SJSA1 (cell line): ENCODE data around the gene CUL7. TPM values are rescaled to one million over a fixed set of nuclear protein-coding genes. Genes with fewer than 3 reads are reported as not detected.
"Not testable (repeated sequence)": the region's sequence is repeated elsewhere in the genome, so short reads cannot be mapped to it uniquely, and the experiment has no call there.

ENCODE experiments used
- DNase-seq, 2 experiments: peaks; one replicate each; pipeline ENCODE4 v3.0.0-alpha.2; 2015 to 2020; ENCODE audit warnings: low spot score in 2 of 2, low read depth in 1 of 2
- H3K27ac ChIP-seq: fragments of 250-450 bp; sonication (Bioruptor Pico); 2 replicates; pipeline ENCODE4 v1.5.1; 2020; ENCODE audit warnings: mild to moderate bottlenecking, moderate library complexity
- H3K27me3 ChIP-seq: fragments of 250-450 bp; sonication (Bioruptor Pico); replicated peaks from 2 replicates; pipeline ENCODE4 v1.5.1; 2020; ENCODE audit warnings: mild to moderate bottlenecking, moderate library complexity
- H3K36me3 ChIP-seq: fragments of 250-450 bp; sonication (Bioruptor Pico); 2 replicates; pipeline ENCODE4 v1.5.1; 2020; ENCODE audit warnings: mild to moderate bottlenecking
- H3K4me1 ChIP-seq: fragments of 250-450 bp; sonication (Bioruptor Pico); replicated peaks from 2 replicates; pipeline ENCODE4 v1.6.1; 2021; ENCODE audit warnings: mild to moderate bottlenecking
- H3K4me3 ChIP-seq: fragments of 250-450 bp; sonication (Bioruptor Pico); 2 replicates; pipeline ENCODE4 v1.5.1; 2020; ENCODE audit warnings: mild to moderate bottlenecking
- H3K9me3 ChIP-seq: fragments of 250-450 bp; sonication (Bioruptor Pico); replicated peaks from 2 replicates; pipeline ENCODE4 v1.5.1; 2020; ENCODE audit warnings: mild to moderate bottlenecking
- total RNA-seq: library from RNA; depleted of rRNA; stranded (reverse); fragments of >200 nt; shearing (Covaris generic); gene quantifications from 2 replicates; pipeline ENCODE4 v1.2.3, GENCODE V29; 2014

The CUL7 gene
- total RNA-seq, 1 experiment from 2014 or later = 18.8 TPM

DNA sequence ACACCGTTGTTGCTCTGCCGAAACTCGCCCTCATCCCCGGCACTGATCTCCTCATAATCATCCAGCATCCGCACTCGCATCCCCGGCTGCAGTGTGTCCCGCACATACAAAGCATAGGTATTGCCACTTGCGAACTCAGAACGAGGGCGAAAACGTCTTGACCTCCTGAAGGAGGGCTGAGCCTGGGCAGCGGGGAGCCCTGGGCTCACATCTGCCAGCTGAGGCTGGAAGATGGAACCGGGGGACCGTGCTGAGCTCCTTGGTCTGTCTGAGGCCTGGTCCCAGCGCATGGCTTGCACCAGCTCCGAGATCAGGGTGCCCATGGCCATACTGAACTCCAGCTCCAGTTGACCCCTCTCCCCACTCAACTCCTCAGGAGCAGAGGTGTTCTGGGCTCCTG lies 2.7 kb downstream of the CUL7 start:
- Histone ChIP-seq H3K4me1 (peaks cover 18% of the 10 kb centered on the region), H3K9me3 (no peaks in the 10 kb centered on the region), H3K36me3 (peaks cover 77% of the 10 kb centered on the region), H3K4me3 (no peak overlapping the region), H3K27me3 (no peaks in the 10 kb centered on the region), H3K27ac (no peak overlapping the region)
- no peak for DNase-seq

DNA sequence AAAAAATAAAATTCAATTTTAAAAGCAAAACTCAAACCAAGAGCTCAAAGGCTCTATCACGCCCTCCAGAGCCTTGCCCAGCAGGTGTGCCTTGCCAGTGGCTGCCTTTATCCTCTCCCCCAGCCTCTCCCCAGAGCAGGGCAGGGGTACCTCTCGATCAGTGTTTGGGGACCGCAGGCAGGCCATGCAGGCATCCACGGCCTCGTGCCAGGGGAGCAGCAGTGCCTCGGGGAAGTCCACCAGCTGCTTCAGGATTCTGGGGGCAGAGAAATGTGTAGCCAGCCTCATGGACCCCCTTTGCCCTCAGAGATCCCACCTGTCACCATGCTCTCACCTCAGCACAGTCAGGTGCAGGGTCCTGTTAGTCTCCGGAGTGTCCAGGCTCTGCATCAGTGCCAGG lies 5.7 kb downstream of the CUL7 start:
- DNase-seq = no peak
- H3K27me3 ChIP-seq = no peaks in the 10 kb centered on the region
- H3K36me3 ChIP-seq = peaks cover 86% of the 10 kb centered on the region
- H3K27ac ChIP-seq = no peak overlapping the region
- no peaks in the 10 kb centered on the region for H3K9me3 ChIP-seq
- H3K4me1 ChIP-seq = peaks cover 11% of the 10 kb centered on the region
- H3K4me3 ChIP-seq = no peak overlapping the region

DNA sequence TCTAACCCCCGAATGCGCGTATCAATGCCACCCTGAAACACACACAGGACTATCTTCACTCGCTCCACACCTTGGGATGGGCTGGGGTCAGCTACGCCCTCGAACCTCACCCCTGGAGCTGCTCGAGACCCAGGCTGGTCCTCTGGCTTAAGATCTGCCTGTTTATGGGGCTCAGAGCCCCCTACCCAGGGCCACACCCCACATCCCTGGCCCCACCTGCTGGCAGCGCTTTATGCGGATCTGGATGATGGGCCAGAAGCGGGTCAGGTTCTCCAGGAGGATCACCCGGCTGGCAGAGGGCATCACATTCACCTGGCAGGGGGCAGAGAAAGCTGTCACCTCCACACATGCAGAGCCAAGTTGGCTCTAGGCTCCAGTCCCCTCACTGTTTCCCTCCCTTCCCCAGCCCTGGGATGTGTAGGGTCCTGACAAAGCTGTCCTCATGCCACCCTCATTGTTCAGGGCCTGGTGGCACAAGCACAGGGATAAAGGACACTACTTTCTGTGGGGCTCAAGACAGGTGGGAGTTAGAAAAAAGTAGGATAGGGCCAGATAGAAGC lies 8.2 kb downstream of the CUL7 start:
- Histone ChIP-seq H3K27me3 (no peaks in the 10 kb centered on the region), H3K4me3 (no peak overlapping the region), H3K27ac (no peak overlapping the region), H3K9me3 (no peaks in the 10 kb centered on the region), H3K4me1 (no peaks in the 10 kb centered on the region), H3K36me3 (peaks cover 83% of the 10 kb centered on the region)
- no peak for DNase-seq

DNA sequence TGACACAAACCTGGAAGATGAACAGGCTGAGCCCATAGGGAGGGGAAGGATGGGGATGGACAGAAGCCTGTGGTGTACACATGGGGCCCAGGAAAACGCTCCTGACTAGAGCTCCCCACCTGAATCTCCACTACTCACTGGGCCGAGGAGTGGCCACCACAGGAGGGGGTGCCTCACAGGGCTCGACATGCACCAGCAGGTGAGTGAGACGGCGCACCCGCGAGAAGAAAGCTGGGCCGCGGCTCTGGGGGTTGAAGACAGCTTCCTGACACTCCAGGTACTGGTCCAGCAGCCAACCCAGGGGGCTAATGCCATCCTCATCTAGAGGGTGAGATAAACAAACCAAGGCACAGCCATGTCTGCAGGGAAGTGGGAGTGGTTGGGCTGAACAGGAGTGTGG lies 10.3 kb downstream of the CUL7 start:
- Histone ChIP-seq H3K9me3 (no peaks in the 10 kb centered on the region), H3K4me3 (no peak overlapping the region), H3K27ac (no peak overlapping the region), H3K27me3 (no peaks in the 10 kb centered on the region), H3K4me1 (no peaks in the 10 kb centered on the region), H3K36me3 (peaks cover 82% of the 10 kb centered on the region)
- no peak for DNase-seq

DNA sequence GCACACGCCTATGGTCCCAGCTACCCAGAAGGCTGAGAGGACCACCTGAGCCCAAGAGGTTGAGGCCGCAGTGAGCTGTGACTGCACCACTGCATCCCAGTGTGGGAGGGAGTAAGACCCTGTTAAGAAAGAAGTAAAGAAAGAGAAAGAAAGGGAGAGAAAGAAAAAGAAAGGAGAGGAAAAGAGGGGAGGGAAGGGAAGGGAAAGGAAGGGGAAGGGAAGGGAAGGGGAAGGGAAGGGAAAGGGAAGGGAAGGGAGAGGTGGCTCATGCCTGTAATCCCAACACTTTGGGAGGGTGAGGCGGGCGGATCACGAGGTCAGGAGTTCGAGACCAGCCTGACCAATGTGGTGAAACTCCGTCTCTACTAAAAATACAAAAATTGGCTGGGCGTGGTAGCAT lies 12.2 kb downstream of the CUL7 start:
- H3K36me3 ChIP-seq = peaks cover 82% of the 10 kb centered on the region

DNA sequence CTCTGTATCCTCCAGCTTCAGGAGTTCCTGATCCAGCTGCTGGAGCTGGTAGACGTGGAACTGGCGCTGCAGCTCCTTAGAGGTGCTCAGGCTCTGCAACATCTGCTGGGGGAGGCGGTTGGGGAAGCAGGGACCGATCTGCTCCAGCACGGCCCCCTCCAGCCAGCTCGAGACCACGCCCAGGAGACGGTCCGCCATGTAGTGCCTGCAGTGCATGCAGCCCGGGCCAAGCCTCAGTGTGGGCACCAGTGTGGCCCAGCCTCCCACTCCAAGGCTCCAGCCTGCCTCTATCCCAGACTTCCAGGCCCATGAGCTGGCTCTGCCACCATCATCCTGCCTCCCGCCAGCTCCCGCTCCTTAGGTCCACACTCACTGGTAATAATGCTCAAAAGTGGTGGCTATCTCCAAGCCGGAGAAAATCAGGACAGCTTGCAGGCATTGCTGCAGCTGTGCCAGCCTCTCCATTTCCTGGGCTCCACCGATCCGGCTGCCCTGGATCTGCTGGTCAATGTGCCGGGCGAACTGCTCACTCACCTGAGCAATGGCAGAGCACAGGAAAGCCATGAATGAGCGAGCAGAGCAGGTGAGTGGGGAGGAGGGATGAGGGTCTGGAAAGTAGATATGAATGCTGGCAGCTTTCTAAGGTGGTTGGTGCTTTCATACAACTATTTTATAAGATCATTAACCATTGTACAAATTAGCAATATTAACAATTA lies 13.0 kb downstream of the CUL7 start:
- Histone ChIP-seq H3K9me3 (no peaks in the 10 kb centered on the region), H3K4me3 (no peak overlapping the region), H3K36me3 (peaks cover 80% of the 10 kb centered on the region), H3K27me3 (no peaks in the 10 kb centered on the region), H3K4me1 (no peaks in the 10 kb centered on the region), H3K27ac (no peak overlapping the region)
- no peak for DNase-seq

More for the DNA sequence above, 12.2 kb downstream of the CUL7 start:
- H3K27me3 ChIP-seq, H3K27ac ChIP-seq, DNase-seq, H3K4me1 ChIP-seq, H3K9me3 ChIP-seq, H3K4me3 ChIP-seq: not testable (repeated sequence)

DNA sequence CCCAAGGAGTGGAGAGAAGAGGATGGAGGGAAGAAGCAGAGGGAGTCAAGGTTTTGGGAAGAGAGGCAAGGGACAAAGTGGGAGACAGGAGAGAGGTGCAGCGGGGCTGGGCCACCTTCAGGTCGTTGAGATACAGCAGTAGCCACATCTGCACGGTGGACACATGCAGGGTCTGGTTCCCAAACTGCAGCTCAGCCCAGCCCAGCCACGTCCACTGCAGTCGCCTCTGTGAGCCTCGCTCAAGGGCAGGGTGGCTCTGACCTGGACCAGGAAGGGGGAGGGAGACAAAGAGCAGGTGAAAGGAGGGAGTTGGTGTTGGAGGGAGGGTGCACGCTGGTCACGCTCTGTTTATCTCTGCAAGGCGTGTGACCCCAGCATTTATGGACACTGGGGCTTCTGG lies 14.9 kb downstream of the CUL7 start:
- no peak overlapping the region for H3K4me3 ChIP-seq
- H3K36me3 ChIP-seq = peaks cover 80% of the 10 kb centered on the region
- H3K4me1 ChIP-seq = no peaks in the 10 kb centered on the region
- no peaks in the 10 kb centered on the region for H3K9me3 ChIP-seq
- H3K27ac ChIP-seq = no peak overlapping the region
- no peaks in the 10 kb centered on the region for H3K27me3 ChIP-seq
- DNase-seq = no peak

DNA sequence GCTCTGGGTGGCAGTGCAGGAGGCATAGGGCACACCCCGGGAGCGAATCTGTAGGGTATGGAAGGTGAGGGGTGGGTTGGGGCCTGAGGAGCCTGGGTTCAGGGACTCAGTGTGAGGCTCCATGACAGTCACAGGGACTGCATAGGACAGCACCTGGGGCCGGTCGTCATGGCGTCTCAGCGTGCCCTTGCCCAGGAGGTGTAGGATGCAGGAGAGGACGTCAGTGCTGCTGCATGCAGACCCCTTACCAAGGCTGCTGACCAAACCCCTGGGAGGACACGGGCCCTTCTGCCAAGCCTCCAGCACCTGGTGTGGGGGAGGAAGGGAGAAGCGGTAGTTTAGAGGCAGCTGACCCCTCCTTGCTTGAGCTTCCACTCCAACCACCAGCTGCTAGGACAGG lies 15.9 kb downstream of the CUL7 start:
- H3K27me3 ChIP-seq = no peaks in the 10 kb centered on the region
- DNase-seq = no peak
- H3K4me3 ChIP-seq = no peak overlapping the region
- H3K4me1 ChIP-seq = no peaks in the 10 kb centered on the region
- H3K27ac ChIP-seq = no peak overlapping the region
- peaks cover 80% of the 10 kb centered on the region for H3K36me3 ChIP-seq
- H3K9me3 ChIP-seq = no peaks in the 10 kb centered on the region

DNA sequence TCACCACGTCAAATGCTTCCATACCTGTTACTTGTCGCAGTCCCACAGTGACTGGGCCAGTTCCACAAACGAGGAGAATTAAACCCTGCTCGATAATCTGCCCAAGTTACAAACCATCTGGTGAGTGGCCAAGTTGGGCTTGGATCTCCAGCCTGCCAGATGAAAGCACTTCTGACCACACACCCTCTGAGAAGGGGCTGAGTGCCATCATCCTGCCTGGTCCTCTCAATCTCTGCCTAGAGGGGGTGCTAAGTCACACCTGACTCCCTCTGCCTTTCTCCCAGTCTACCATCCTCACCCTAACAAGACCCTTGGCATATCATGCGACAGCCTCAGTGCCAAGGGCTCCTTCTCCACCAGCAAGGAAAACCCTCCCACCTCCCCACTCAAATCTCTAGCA lies 16.5 kb downstream of the CUL7 start:
- Histone ChIP-seq H3K4me3 (no peak overlapping the region), H3K27me3 (no peaks in the 10 kb centered on the region), H3K9me3 (no peaks in the 10 kb centered on the region), H3K27ac (no peak overlapping the region), H3K36me3 (peaks cover 80% of the 10 kb centered on the region), H3K4me1 (no peaks in the 10 kb centered on the region)
- DNase-seq = no peak

DNA sequence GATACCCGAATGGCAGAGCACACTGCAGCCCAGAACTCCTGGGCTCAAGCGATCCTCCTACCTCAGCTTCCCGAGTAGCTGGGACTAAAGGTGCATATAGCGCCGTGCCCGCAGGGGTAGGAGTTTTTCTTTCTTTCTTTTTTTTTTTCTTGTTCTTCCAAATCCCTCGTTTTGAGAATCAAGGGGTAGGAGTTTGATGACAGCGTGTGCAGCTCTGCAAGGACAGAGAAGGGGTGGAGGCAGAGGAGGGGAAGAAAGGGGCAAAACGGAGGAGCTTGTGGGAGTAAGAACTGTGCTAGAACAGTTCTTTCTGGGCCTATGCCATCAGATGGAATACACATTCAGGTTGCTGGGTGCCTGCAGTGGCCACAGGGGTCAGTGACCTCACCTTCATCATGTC lies 16.9 kb downstream of the CUL7 start:
- H3K36me3 ChIP-seq = peaks cover 83% of the 10 kb centered on the region
- no peaks in the 10 kb centered on the region for H3K4me1 ChIP-seq
- no peak for DNase-seq
- no peak overlapping the region for H3K27ac ChIP-seq
- no peaks in the 10 kb centered on the region for H3K9me3 ChIP-seq
- no peak overlapping the region for H3K4me3 ChIP-seq
- no peaks in the 10 kb centered on the region for H3K27me3 ChIP-seq

DNA sequence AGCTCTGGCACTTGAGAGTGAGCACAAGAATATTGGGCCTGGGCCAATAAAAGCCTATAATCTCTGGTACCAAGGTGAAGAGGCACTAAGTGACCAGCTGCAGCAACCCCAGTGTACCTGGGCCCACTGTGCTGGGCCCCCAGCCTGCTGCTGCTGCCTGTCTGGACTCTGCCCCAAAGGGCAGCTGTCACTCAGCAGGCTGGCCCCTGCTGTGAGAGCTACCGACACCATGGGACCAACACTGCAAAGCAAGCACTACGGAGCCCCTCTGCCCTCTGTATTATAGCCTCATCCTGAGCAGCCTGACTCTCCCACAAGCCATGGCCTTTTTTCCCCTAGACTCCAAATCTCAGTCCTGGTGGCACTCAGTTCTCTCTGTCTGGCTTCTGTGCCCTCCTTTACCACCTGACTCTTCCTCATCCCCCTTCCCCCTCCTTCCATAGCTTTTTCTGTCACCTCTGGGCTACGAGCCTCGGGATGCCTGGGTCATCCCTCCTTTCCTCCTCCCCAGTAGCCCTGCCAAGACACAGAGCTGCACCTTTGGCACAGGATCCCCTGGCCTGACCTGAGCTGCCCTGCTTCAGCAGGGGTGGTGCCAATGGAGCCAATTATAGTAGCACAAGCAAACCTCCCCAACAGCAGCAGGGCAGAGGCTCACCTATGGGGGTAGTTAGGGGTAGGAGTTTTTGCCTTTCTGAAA lies 18.0 kb downstream of the CUL7 start:
- Histone ChIP-seq H3K27ac (no peak overlapping the region), H3K4me1 (no peaks in the 10 kb centered on the region), H3K27me3 (no peaks in the 10 kb centered on the region), H3K36me3 (peaks cover 85% of the 10 kb centered on the region), H3K4me3 (no peak overlapping the region), H3K9me3 (no peaks in the 10 kb centered on the region)
- no peak for DNase-seq

DNA sequence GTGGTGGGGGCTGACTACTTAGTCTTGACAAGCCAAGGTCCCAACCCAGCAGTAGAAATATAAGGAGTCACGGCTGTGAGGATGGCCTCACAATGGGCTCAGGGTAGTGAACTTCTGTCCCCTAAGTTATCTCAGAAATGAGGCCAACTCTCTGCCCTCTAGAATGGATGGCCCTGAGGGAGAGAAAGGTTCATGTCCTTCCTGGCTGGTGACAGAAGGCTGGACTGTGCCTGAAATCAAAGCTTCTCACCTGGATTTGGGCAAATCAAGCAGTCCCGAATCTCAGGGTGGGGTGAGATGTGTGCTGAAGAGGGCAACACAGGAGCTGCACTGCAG lies 19.5 kb downstream of the CUL7 start:
- H3K36me3 ChIP-seq = peaks cover 90% of the 10 kb centered on the region

DNA sequence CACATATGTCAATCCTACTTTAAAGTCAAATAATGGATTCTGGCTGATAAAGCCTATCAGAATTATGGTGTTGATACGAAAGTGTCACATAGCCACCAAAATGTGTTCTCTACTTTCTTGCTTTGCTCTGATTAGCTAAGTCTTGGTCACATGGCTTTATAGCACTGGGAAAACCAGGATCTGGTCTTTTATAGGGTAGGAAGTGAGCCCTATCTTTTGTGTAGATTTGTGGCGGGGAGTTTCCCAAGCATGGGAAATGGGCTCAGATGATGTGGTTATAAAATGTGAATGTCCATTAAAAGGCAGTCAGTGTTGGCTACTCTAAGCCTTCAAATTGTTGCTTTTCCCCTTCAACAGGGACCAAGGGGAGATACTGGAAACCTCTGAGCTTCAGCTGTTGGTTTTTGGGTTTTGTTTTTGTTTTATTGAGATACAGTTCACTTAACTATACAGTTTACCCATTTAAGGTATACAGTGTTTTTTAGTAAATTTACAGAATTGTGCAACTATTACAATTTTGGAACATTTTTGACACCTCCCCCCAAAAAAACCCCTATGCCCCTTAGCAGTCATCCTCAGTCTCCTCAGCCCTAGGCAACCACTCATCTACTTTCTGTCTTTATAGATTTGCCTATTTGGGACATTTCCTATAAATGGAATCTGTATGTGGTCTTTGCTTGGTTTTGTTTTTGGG lies 20.0 kb downstream of the CUL7 start:
- DNase-seq = no peak
- H3K4me3 ChIP-seq = no peak overlapping the region
- peaks cover 90% of the 10 kb centered on the region for H3K36me3 ChIP-seq
- H3K27me3 ChIP-seq = no peaks in the 10 kb centered on the region
- H3K4me1 ChIP-seq = no peaks in the 10 kb centered on the region
- no peaks in the 10 kb centered on the region for H3K9me3 ChIP-seq
- no peak overlapping the region for H3K27ac ChIP-seq

More for the DNA sequence above, 19.5 kb downstream of the CUL7 start:
- Histone ChIP-seq H3K9me3 (no peaks in the 10 kb centered on the region), H3K4me1 (no peaks in the 10 kb centered on the region), H3K27ac (no peak overlapping the region), H3K4me3 (no peak overlapping the region), H3K27me3 (no peaks in the 10 kb centered on the region)
- DNase-seq = no peak

DNA sequence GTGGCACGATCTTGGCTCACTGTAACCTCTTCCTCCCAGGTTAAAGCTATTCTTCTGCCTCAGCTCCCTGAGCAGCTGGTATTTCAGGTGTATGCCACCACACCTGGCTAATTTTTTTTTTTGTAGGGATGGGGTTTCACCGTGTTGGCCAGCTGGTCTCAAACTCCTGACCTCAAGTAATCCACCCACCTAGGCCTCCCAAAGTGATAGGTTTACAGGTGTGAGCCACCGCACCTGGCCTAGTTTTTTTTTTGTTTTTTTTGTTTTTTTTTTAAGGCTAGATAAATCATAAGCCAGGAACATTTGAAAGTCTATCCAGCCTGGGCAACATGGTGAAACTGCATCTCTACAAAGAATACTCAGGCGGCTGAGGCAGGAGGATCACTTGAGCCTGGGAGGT lies 21.3 kb downstream of the CUL7 start:
- Histone ChIP-seq H3K27me3 (no peaks in the 10 kb centered on the region), H3K36me3 (peaks cover 90% of the 10 kb centered on the region), H3K4me3 (no peak overlapping the region), H3K9me3 (no peaks in the 10 kb centered on the region), H3K4me1 (no peaks in the 10 kb centered on the region), H3K27ac (no peak overlapping the region)
- DNase-seq = no peak
